Stimulated activated effector memory CD8-positive, alpha-beta T cell treated with anti-CD3 and anti-CD28 coated beads, Interleukin-12 subunit alpha, Interleukin-12 subunit beta, amount 100 ng/mL, for 72 hours (primary cell): ENCODE data around the gene MTMR2.

Source experiments
- ATAC-seq: fragments of 150-1000 bp; cut with Tn5 transposase; 2 replicates; pipeline ENCODE4 v1.10.0; 2021
- DNase-seq, 2 donors: peaks; one replicate each; pipeline ENCODE4 v3.0.0; 2021 to 2022; ENCODE audit warnings: low spot score in 2 of 2
- H3K27ac Mint-ChIP-seq: one replicate; pipeline ENCODE4 v1.8.0; 2022; ENCODE audit warnings: mild to moderate bottlenecking, mixed read lengths
- H3K36me3 Mint-ChIP-seq: one replicate; pipeline ENCODE4 v1.8.0; 2022; ENCODE audit warnings: mild to moderate bottlenecking, mixed read lengths
- H3K4me1 Mint-ChIP-seq: one replicate; pipeline ENCODE4 v1.8.0; 2022; ENCODE audit warnings: mixed read lengths
- H3K4me3 Mint-ChIP-seq: one replicate; pipeline ENCODE4 v1.8.0; 2022; ENCODE audit warnings: mild to moderate bottlenecking, mixed read lengths
- H3K9me3 Mint-ChIP-seq: one replicate; pipeline ENCODE4 v1.8.0; 2022; ENCODE audit warnings: mixed read lengths

MTMR2 gene

DNA sequence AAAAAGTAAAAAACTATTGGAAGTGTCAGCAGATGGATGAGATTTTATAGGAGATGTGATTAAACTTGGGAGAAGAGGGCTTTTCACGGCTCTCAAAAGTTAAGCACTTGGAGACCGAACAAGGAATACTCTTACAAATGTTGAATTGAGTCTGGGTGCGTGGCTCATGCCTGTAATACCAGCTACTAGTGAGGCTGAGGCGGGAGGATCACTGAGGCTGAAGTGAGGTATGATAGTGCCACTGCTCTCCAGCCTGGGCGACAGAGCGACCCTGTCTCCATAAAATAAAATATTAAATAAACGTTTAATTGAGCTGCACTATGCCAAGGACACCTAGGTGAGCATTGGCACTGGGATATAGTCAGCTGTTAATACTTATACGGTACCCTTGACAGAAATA is 131.7 kb downstream of the MTMR2 start:
- Mint-ChIP-seq H3K4me1 (peaks cover 43% of the 10 kb centered on the region), H3K27ac (no peak overlapping the region), H3K4me3 (peak overlapping the region; percentile 100), H3K36me3 (peaks cover 55% of the 10 kb centered on the region), H3K9me3 (no peaks in the 10 kb centered on the region)
- no peak for DNase-seq
- ATAC-seq = no peak

GRCh38 chr11:95791709-95792033 is 132.2 kb downstream of the MTMR2 start:
- no peak for ATAC-seq
- H3K4me1 Mint-ChIP-seq = peaks cover 43% of the 10 kb centered on the region

DNA sequence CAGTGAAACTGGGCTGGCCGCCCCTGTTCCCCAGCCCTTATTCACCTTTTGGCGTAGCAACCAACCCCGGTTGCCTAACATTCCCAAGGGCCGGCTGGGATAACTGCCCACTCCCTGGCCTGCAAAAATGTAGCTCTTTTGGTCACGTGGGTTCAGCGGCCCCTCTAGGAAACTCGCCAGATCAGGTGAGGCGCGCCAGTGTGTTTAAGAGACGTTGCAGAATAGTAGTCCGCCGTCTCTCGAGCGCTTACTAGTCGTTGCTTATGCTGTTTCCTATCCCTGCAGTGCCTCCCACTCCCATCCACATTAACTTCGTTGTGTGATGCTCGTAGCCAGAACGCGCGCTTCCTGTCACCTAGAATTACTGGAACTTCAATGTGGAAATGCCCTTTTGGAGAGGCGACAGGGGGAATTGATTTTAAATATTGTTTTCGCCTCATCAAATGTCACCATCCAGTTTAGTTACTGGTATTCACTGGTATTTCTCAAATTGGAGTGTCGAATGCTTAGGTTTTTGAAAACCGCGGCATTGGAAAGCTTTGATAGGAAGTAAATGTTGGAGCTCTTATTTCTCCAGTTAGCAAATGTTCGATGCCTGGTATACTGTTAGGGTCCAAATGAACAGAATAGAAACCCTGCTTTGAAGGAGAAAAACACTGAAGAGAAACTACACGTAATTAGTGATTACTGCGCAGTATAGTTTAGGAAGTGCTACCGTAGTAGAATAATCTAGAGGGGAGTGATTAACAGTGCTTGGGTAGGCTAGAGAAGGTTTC is 132.8 kb downstream of the MTMR2 start:
- Mint-ChIP-seq H3K4me1 (peaks cover 45% of the 10 kb centered on the region), H3K4me3 (peak overlapping the region; percentile 100), H3K9me3 (no peaks in the 10 kb centered on the region), H3K36me3 (peaks cover 65% of the 10 kb centered on the region), H3K27ac (peak overlapping the region; percentile 100)
- DNase-seq (peak; percentile 29 to 76), ATAC-seq (no peak)

More at GRCh38 chr11:95791709-95792033, 132.2 kb downstream of the MTMR2 start:
- Mint-ChIP-seq H3K36me3 (peaks cover 60% of the 10 kb centered on the region), H3K9me3 (no peaks in the 10 kb centered on the region), H3K4me3 (peak overlapping the region; percentile 100), H3K27ac (peak overlapping the region; percentile 100)
- DNase-seq = no peak

- DNase-seq (peak; percentile 89 to 96), ATAC-seq (peak; percentile 84)
- H3K4me3 Mint-ChIP-seq = peak within 1 kb of the TSS; percentile 100
- H3K27ac Mint-ChIP-seq = peak within 1 kb of the TSS; percentile 100
- H3K9me3 Mint-ChIP-seq = no peaks in the 10 kb centered on the region
- peaks cover 67% of the 10 kb centered on the region for H3K36me3 Mint-ChIP-seq
- H3K4me1 Mint-ChIP-seq = peaks cover 48% of the 10 kb centered on the region
Observed at GRCh38 chr11:95790123-95790932, 133.6 kb downstream of the MTMR2 start, which contains the start of gene CEP57. CEP57 (plus strand) TSS chr11:95790498; CDS start chr11:95790699, 201 bp downstream.

- Mint-ChIP-seq H3K4me1 (peaks cover 45% of the 10 kb centered on the region), H3K4me3 (peak within 1 kb of the TSS; percentile 100), H3K36me3 (peaks cover 70% of the 10 kb centered on the region), H3K9me3 (no peaks in the 10 kb centered on the region), H3K27ac (peak within 1 kb of the TSS; percentile 100)
- ATAC-seq (peak; percentile 84), DNase-seq (peak; percentile 88 to 98)
Observed at GRCh38 chr11:95789506-95790122, 134.3 kb downstream of the MTMR2 start, which contains the start of gene FAM76B. FAM76B (minus strand) TSS chr11:95789782; CDS start chr11:95789478, 304 bp downstream.

GRCh38 chr11:95788921-95789505 is 134.9 kb downstream of the MTMR2 start:
- no peaks in the 10 kb centered on the region for H3K9me3 Mint-ChIP-seq
- peak overlapping the region; percentile 100 for H3K27ac Mint-ChIP-seq
- peak overlapping the region; percentile 100 for H3K4me3 Mint-ChIP-seq
- H3K36me3 Mint-ChIP-seq = peaks cover 74% of the 10 kb centered on the region
- no peak for DNase-seq
- H3K4me1 Mint-ChIP-seq = peaks cover 43% of the 10 kb centered on the region
- ATAC-seq = no peak
